Neural crest cell (in vitro differentiated cells): ENCODE measurements around the gene GRIK1. TPM values are rescaled to one million over a fixed set of nuclear protein-coding genes. Genes with fewer than 3 reads are reported as not detected.

Experiments
- DNase-seq: peaks from one replicate; pipeline ENCODE4 v3.0.0; 2021; ENCODE audit warnings: low read depth, mixed read lengths, low spot score
- H3K27ac Mint-ChIP-seq: one replicate; pipeline ENCODE4 v1.8.0; 2021; ENCODE audit warnings: mild to moderate bottlenecking, mixed read lengths; ENCODE audit not compliant: unreplicated experiment
- H3K27me3 Mint-ChIP-seq: 2 replicates; pipeline ENCODE4 v1.8.0; 2021; ENCODE audit warnings: low read depth, mild to moderate bottlenecking, mixed read lengths
- H3K36me3 Mint-ChIP-seq: 2 replicates; pipeline ENCODE4 v1.8.0; 2021; ENCODE audit warnings: low read depth, mild to moderate bottlenecking, mixed read lengths
- H3K4me1 Mint-ChIP-seq: 2 replicates; pipeline ENCODE4 v1.8.0; 2021; ENCODE audit warnings: mixed read lengths
- H3K4me3 Mint-ChIP-seq: one replicate; pipeline ENCODE4 v1.8.0; 2021; ENCODE audit warnings: mild to moderate bottlenecking, mixed read lengths
- H3K9me3 Mint-ChIP-seq: 2 replicates; pipeline ENCODE4 v1.8.0; 2021; ENCODE audit warnings: mixed read lengths
- CTCF ChIP-seq: fragments of 200-600 bp; sonication (generic); conservative IDR thresholded peaks from 2 replicates; pipeline ENCODE4 v1.5.0; 2021; ENCODE audit warnings: antibody characterized with exemption, mild to moderate bottlenecking
- total RNA-seq: library from RNA; stranded (reverse); gene quantifications from 2 replicates; pipeline ENCODE4 v1.2.1, GENCODE V29; 2021

The GRIK1 gene
- total RNA-seq, 1 donor from 2014 or later, result 0.91 TPM

DNA sequence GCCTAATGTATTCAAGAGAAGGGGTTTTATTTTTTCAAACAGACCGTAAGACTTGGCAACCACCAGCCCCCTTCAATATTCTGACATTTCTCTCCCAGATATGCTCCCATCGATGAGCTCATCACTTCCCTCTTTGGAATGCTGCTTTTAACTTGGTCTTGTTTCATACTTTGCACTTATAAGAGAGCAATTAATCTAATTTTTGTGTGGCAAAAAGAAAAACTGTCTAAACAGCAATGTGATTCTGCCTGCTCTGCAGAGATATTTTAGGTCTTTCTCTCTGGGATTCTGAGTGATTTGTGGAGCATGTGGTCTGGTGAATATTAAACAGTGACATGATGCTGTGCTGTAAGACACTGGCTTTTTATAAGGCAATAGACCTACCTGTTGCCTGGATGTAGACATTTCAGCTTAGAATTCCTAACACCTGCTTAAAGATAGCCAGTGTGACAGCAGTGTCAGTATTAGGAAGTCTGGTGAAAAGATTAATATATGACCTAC lies 356.3 kb downstream of the GRIK1 start:
- TF ChIP-seq CTCF, result no peak
- Mint-ChIP-seq H3K4me3 (no peak overlapping the region), H3K27ac (no peak overlapping the region), H3K27me3 (no peaks in the 10 kb centered on the region), H3K4me1 (peaks cover 22% of the 10 kb centered on the region), H3K9me3 (no peaks in the 10 kb centered on the region), H3K36me3 (no peaks in the 10 kb centered on the region)
- DNase-seq, result no peak

GRCh38 chr21:29582855-29583254 lies 356.9 kb downstream of the GRIK1 start:
- TF ChIP-seq CTCF, result no peak
- Mint-ChIP-seq H3K27ac (no peak overlapping the region), H3K36me3 (no peaks in the 10 kb centered on the region), H3K4me3 (no peak overlapping the region), H3K9me3 (no peaks in the 10 kb centered on the region), H3K4me1 (peaks cover 22% of the 10 kb centered on the region), H3K27me3 (no peaks in the 10 kb centered on the region)
- DNase-seq, result no peak

DNA sequence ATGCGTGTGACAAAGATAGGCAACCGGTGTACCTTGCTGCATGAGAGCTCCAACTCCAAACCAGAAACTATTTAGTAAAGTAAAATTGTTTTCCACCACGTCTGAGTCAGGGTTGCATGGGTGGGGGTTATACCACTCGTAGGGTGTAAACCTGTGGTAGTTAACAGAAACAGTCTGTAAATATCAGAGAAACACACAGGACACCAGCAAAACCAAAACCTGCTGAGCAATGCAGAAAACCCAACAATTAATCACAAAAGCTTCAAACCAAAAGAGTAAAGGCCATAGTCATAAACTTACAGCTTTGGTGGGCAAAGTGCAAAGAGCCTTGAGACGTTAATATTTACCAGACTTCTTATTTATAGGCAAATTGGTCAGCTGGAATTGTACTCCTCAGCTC lies 358.4 kb downstream of the GRIK1 start:
- H3K9me3 Mint-ChIP-seq, result no peaks in the 10 kb centered on the region
- no peaks in the 10 kb centered on the region for H3K27me3 Mint-ChIP-seq
- H3K4me1 Mint-ChIP-seq, result peaks cover 22% of the 10 kb centered on the region
- DNase-seq, result no peak
- no peak for TF ChIP-seq CTCF
- no peak overlapping the region for H3K27ac Mint-ChIP-seq
- H3K36me3 Mint-ChIP-seq, result no peaks in the 10 kb centered on the region
- no peak overlapping the region for H3K4me3 Mint-ChIP-seq

GRCh38 chr21:29580732-29581285 lies 359.0 kb downstream of the GRIK1 start:
- no peak for TF ChIP-seq CTCF
- H3K27ac Mint-ChIP-seq, result no peak overlapping the region
- peaks cover 22% of the 10 kb centered on the region for H3K4me1 Mint-ChIP-seq

GRCh38 chr21:29578306-29578705 lies 361.5 kb downstream of the GRIK1 start:
- no peak for DNase-seq
- peaks cover 2% of the 10 kb centered on the region for H3K9me3 Mint-ChIP-seq
- peaks cover 13% of the 10 kb centered on the region for H3K4me1 Mint-ChIP-seq
- H3K27me3 Mint-ChIP-seq, result no peaks in the 10 kb centered on the region
- no peaks in the 10 kb centered on the region for H3K36me3 Mint-ChIP-seq
- no peak overlapping the region for H3K27ac Mint-ChIP-seq
- no peak for TF ChIP-seq CTCF
- H3K4me3 Mint-ChIP-seq, result no peak overlapping the region

More at GRCh38 chr21:29580732-29581285, 359.0 kb downstream of the GRIK1 start:
- Mint-ChIP-seq H3K27me3 (no peaks in the 10 kb centered on the region), H3K9me3 (peaks cover 2% of the 10 kb centered on the region), H3K36me3 (no peaks in the 10 kb centered on the region), H3K4me3 (no peak overlapping the region)
- DNase-seq, result no peak
